GM12878 (cell line): ENCODE results near the gene SMARCC1. TPM values are rescaled to one million over a fixed set of nuclear protein-coding genes. Genes with fewer than 3 reads are reported as not detected.
A peak's percentile ranks its signal among the peaks of the same experiment; 100 is the strongest.

Source experiments
- ATF7 ChIP-seq: fragments of 450-650 bp; IDR thresholded peaks from 2 replicates; pipeline ENCODE4 v1.6.1; 2016; ENCODE audit warnings: low read depth, mild to moderate bottlenecking
- EGR1 ChIP-seq, 2 experiments: IDR thresholded peaks; 1 replicate in 1 of 2; 2 replicates in 1 of 2; pipeline ENCODE4 v1.6.1; 2011 to 2012; ENCODE audit warnings: low read depth in 2 of 2, low read length in 2 of 2, borderline replicate concordance in 1 of 2, mild to moderate bottlenecking in 1 of 2, moderate library complexity in 1 of 2
- FOS ChIP-seq: IDR thresholded peaks from 3 replicates; pipeline ENCODE4 v1.6.1; 2011; ENCODE audit warnings: borderline replicate concordance; ENCODE audit not compliant: insufficient read length; ENCODE audit errors: extremely low read depth
- FOXM1 ChIP-seq: IDR thresholded peaks from 2 replicates; pipeline ENCODE4 v1.6.1; 2012; ENCODE audit warnings: low read depth, mild to moderate bottlenecking, inconsistent platforms, low read length, moderate library complexity
- IKZF2 ChIP-seq, 2 experiments: fragments of 450-650 bp; IDR thresholded peaks; 2 replicates each; pipeline ENCODE4 v1.6.1; 2017; ENCODE audit warnings: mild to moderate bottlenecking in 2 of 2, moderate library complexity in 2 of 2
- JUND ChIP-seq: IDR thresholded peaks from 2 replicates; pipeline ENCODE4 v1.6.1; 2012; ENCODE audit warnings: low read depth, mild to moderate bottlenecking, low read length, improper control_type of control experiment, moderate library complexity
- KLF5 ChIP-seq: fragments of 450-650 bp; IDR thresholded peaks from 2 replicates; pipeline ENCODE4 v1.6.1; 2014; ENCODE audit warnings: mild to moderate bottlenecking; ENCODE audit not compliant: partially characterized antibody
- MEF2B ChIP-seq: fragments of 450-650 bp; IDR thresholded peaks from 2 replicates; pipeline ENCODE4 v1.6.1; 2018; ENCODE audit warnings: mild to moderate bottlenecking, moderate library complexity; ENCODE audit not compliant: partially characterized antibody, poor library complexity, severe bottlenecking
- PKNOX1 ChIP-seq: fragments of 450-650 bp; IDR thresholded peaks from 2 replicates; pipeline ENCODE4 v1.6.1; 2016; ENCODE audit warnings: mild to moderate bottlenecking
- PML ChIP-seq: IDR thresholded peaks from 2 replicates; pipeline ENCODE4 v1.6.1; 2012; ENCODE audit warnings: low read length, inconsistent platforms
- SIN3A ChIP-seq: IDR thresholded peaks from 2 replicates; pipeline ENCODE4 v1.6.1; 2012; ENCODE audit warnings: low read depth, low read length, improper control_type of control experiment
- SMC3 ChIP-seq: IDR thresholded peaks from 2 replicates; pipeline ENCODE4 v1.6.1; 2011; ENCODE audit warnings: low read length, improper control_type of control experiment, borderline replicate concordance
- STAT3 ChIP-seq: IDR thresholded peaks from 2 replicates; pipeline ENCODE4 v1.6.1; 2011; ENCODE audit warnings: low read depth, low read length, improper control_type of control experiment
- WRNIP1 ChIP-seq: IDR thresholded peaks from 2 replicates; pipeline ENCODE4 v1.6.1; 2011; ENCODE audit warnings: low read depth, low read length, improper control_type of control experiment, borderline replicate concordance
- polyA plus RNA-seq, 11 experiments: library from polyadenylated mRNA; depleted of rRNA in 4 of 11; unstranded in 6 of 11; stranded (reverse) in 5 of 11; fragments of >200 nt; fragmentation: Nextera tagmentation in 4 of 11; fragmentation: Illumina TruSeq in 1 of 11; extraction: Ambion mirVana in 4 of 11; extraction: Trizol in 1 of 11; gene quantifications; 1 replicate in 1 of 11; 2 replicates in 10 of 11; pipeline versions ENCODE4 v1.2.1 to v1.2.3, GENCODE V29; 2011 to 2016; ENCODE audit warnings: inconsistent platforms in 2 of 11, missing spikeins in 2 of 11, low read depth in 1 of 11
- total RNA-seq, 4 experiments: library from RNA; depleted of rRNA in 3 of 4; stranded (reverse); fragments of >200 nt in 3 of 4; fragmentation: Illumina TruSeq in 1 of 4; extraction: Trizol in 1 of 4; gene quantifications; 2 replicates each; pipeline versions ENCODE4 v1.2.1 to v1.2.3, GENCODE V29; 2013 to 2021
- TF ChIP-seq, protein P1 (sequence below): IDR thresholded peaks from 2 replicates; pipeline ENCODE4 v1.6.1; 2011; ENCODE audit warnings: borderline replicate concordance, low read depth, mild to moderate bottlenecking, moderate library complexity, low read length; ENCODE audit not compliant: insufficient read depth, poor library complexity, severe bottlenecking
- TF ChIP-seq, protein P2 (sequence below): fragments of 450-650 bp; IDR thresholded peaks from 2 replicates; pipeline ENCODE4 v1.6.1; 2017; ENCODE audit warnings: mild to moderate bottlenecking, low read depth, inconsistent platforms; ENCODE audit not compliant: poor library complexity, severe bottlenecking
- TF ChIP-seq, protein P3 (sequence below): fragments of 450-650 bp; formaldehyde crosslinking; IDR thresholded peaks from 2 replicates; pipeline ENCODE4 v1.4.0; 2020; ENCODE audit warnings: mild to moderate bottlenecking, moderate library complexity

Gene SMARCC1
- total and polyA plus RNA-seq, 10 of the 15 experiments (the other 5 are each of a cell fraction or from before 2014, with no cell fraction given), result 26.6 to 147 (median 57.1) TPM

- TF ChIP-seq WRNIP1 (no peak), SIN3A (peak; percentile 37), EGR1 (IDR thresholded peaks at IDR 0.05; ENCODE audit: borderline replicate concordance in 1 of 2, low read depth in 2 of 2, low read length in 2 of 2) (peak in 1 of 2 experiments; percentile 77; a peak in 1 of 3 replicates), KLF5 (peak; percentile 69), FOXM1 (no peak), MEF2B (peak; percentile 94), JUND (0 out of 2 replicates have a peak, but pooled peaks have one; percentile 15), SMC3 (no peak), IKZF2 (IDR thresholded peaks at IDR 0.05) (peak; percentile 90 to 95), STAT3 (0 out of 2 replicates have a peak, but pooled peaks have one; percentile 24), PKNOX1 (peak; percentile 52; the same call in 1 of the 2 replicates), PML (no peak; the same call in none of the 2 replicates), ATF7 (peak; percentile 77), FOS (no peak)
- TF ChIP-seq, protein P1, sequence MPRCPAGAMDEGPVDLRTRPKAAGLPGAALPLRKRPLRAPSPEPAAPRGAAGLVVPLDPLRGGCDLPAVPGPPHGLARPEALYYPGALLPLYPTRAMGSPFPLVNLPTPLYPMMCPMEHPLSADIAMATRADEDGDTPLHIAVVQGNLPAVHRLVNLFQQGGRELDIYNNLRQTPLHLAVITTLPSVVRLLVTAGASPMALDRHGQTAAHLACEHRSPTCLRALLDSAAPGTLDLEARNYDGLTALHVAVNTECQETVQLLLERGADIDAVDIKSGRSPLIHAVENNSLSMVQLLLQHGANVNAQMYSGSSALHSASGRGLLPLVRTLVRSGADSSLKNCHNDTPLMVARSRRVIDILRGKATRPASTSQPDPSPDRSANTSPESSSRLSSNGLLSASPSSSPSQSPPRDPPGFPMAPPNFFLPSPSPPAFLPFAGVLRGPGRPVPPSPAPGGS, result no peak
- TF ChIP-seq, protein P2, sequence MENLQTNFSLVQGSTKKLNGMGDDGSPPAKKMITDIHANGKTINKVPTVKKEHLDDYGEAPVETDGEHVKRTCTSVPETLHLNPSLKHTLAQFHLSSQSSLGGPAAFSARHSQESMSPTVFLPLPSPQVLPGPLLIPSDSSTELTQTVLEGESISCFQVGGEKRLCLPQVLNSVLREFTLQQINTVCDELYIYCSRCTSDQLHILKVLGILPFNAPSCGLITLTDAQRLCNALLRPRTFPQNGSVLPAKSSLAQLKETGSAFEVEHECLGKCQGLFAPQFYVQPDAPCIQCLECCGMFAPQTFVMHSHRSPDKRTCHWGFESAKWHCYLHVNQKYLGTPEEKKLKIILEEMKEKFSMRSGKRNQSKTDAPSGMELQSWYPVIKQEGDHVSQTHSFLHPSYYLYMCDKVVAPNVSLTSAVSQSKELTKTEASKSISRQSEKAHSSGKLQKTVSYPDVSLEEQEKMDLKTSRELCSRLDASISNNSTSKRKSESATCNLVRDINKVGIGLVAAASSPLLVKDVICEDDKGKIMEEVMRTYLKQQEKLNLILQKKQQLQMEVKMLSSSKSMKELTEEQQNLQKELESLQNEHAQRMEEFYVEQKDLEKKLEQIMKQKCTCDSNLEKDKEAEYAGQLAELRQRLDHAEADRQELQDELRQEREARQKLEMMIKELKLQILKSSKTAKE, result no peak
- TF ChIP-seq, protein P3, sequence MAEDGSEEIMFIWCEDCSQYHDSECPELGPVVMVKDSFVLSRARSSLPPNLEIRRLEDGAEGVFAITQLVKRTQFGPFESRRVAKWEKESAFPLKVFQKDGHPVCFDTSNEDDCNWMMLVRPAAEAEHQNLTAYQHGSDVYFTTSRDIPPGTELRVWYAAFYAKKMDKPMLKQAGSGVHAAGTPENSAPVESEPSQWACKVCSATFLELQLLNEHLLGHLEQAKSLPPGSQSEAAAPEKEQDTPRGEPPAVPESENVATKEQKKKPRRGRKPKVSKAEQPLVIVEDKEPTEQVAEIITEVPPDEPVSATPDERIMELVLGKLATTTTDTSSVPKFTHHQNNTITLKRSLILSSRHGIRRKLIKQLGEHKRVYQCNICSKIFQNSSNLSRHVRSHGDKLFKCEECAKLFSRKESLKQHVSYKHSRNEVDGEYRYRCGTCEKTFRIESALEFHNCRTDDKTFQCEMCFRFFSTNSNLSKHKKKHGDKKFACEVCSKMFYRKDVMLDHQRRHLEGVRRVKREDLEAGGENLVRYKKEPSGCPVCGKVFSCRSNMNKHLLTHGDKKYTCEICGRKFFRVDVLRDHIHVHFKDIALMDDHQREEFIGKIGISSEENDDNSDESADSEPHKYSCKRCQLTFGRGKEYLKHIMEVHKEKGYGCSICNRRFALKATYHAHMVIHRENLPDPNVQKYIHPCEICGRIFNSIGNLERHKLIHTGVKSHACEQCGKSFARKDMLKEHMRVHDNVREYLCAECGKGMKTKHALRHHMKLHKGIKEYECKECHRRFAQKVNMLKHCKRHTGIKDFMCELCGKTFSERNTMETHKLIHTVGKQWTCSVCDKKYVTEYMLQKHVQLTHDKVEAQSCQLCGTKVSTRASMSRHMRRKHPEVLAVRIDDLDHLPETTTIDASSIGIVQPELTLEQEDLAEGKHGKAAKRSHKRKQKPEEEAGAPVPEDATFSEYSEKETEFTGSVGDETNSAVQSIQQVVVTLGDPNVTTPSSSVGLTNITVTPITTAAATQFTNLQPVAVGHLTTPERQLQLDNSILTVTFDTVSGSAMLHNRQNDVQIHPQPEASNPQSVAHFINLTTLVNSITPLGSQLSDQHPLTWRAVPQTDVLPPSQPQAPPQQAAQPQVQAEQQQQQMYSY (CRISPR knock-in tag), result no peak
Measured at GRCh38 chr3:47781685-47782445, at the start of gene SMARCC1 (continued).
